ENCODE measurements around the gene PSME2. TPM values are rescaled to one million over a fixed set of nuclear protein-coding genes. Genes with fewer than 3 reads are reported as not detected.

The PSME2 gene
- total and polyA plus RNA-seq, 10 of the 15 experiments (the other 5 are each of a cell fraction or from before 2014, with no cell fraction given): 510 to 3,542 (median 913) TPM

GRCh38 chr14:24110060-24110459 lies 36.4 kb downstream of the PSME2 start (continued):
- TF ChIP-seq ELK1 (IDR thresholded peaks at IDR 0.05; ENCODE audit: low read depth, low read length) (no peak), SUZ12 (IDR thresholded peaks at IDR 0.05; ENCODE audit: unreplicated experiment) (no peak)

GRCh38 chr14:24108336-24108874 lies 38.0 kb downstream of the PSME2 start:
- H3K27ac ChIP-seq (ENCODE audit: control insufficient read depth, insufficient read depth): peak overlapping the region; percentile 69; the same call in 1 of the 2 replicates

More at GRCh38 chr14:24108336-24108874, 38.0 kb downstream of the PSME2 start:
- H2AFZ ChIP-seq (ENCODE audit: control insufficient read depth, low read depth, low read length): peak overlapping the region; percentile 89
- H3K4me1 ChIP-seq (ENCODE audit: control insufficient read depth, insufficient read depth, low read length): peaks cover 7% of the 10 kb centered on the region
- DNase-seq (ENCODE audit: low read depth, low spot score) (no peak), FAIRE-seq (no peak), ATAC-seq (peak; percentile 55; the same call in 2 of the 3 replicates)
- ChIA-PET SMC1A (ENCODE audit: uncharacterized antibody, unreplicated experiment) (interaction anchor here (0.7 to 9.6 kb wide), 33 partner anchors 8 to 477 kb away, joined by 3 to 195 read pairs (median 6); partner anchors contain the start of genes CARMIL3, CIDEB, EMC9 and IRF9), RAD21 (ENCODE audit: unreplicated experiment) (interaction anchor here (0.5 to 6.9 kb wide), 31 partner anchors 8 to 199 kb away, joined by 3 to 153 read pairs (median 5); partner anchors contain the start of genes CARMIL3, CHMP4A, CIDEB and CPNE6), CTCF (interaction anchor here (0.6 to 11.3 kb wide), 42 partner anchors 8 to 519 kb away, joined by 3 to 294 read pairs (median 6); partner anchors contain the start of genes CARMIL3, CIDEB, DHRS1 and DHRS4L2), POLR2A (interaction anchor here (0.5 to 5.8 kb wide), 16 partner anchors 8 to 297 kb away, joined by 3 to 90 read pairs (median 6); partner anchors contain the start of genes EMC9, IRF9, PCK2 and PSME1)
- peak overlapping the region; percentile 59; the same call in 1 of the 2 replicates for H3K9ac ChIP-seq (ENCODE audit: control insufficient read depth, insufficient read depth, low read length)
- H4K20me1 ChIP-seq (ENCODE audit: control insufficient read depth, insufficient read depth): no peaks in the 10 kb centered on the region
- H3K36me3 ChIP-seq (ENCODE audit: control insufficient read depth in 2 of 2, insufficient read depth in 2 of 2, low read length in 1 of 2): peaks cover 0 to 4% of the 10 kb centered on the region in 2 experiments; a peak in 2 of 4 replicates
- peak overlapping the region; percentile 46 for H3K4me2 ChIP-seq (ENCODE audit: control insufficient read depth, insufficient read depth)
- in situ Hi-C loops (cut with MboI): loop anchor here (25.0 kb wide), 1 partner anchor 796 kb away; the partner anchor contains the start of genes BCL2L2, PABPN1 and PPP1R3E
- no peaks in the 10 kb centered on the region for H3K9me3 ChIP-seq (replicated peaks; ENCODE audit: control insufficient read depth, insufficient read depth, low read length)
- H3K4me3 ChIP-seq: no peak overlapping the region
- H3K27me3 ChIP-seq (replicated peaks in 1 of 2; ENCODE audit: control insufficient read depth in 2 of 2, insufficient read depth in 2 of 2, low read length in 1 of 2): no peaks in the 10 kb centered on the region
- WGBS (ENCODE audit: insufficient coverage, insufficient replicate concordance, low lambda C conversion rate, missing lambda C conversion rate): 41% methylated on average over 5 of the region's 5 CpGs
- intact Hi-C loops (cut with micrococcal nuclease; ENCODE audit: unreplicated experiment): loop anchor here (1.0 kb wide), 2 partner anchors 50 to 94 kb away; no protein-coding TSS in a partner anchor
- no TSS peak for BruUV-seq (replicated peaks)
- peaks cover 2% of the 10 kb centered on the region for H3K79me2 ChIP-seq (ENCODE audit: control insufficient read depth, insufficient read depth, low read length)
- no peak for TF ChIP-seq MLLT1 (IDR thresholded peaks at IDR 0.05)
- TF ChIP-seq SMAD1 (IDR thresholded peaks at IDR 0.05; ENCODE audit: low read depth, partially characterized antibody): peak; percentile 33
- 0 out of 2 replicates have a peak, but pooled peaks have one; percentile 23 for TF ChIP-seq ZBED1 (IDR thresholded peaks at IDR 0.05; ENCODE audit: borderline replicate concordance)
